SH-SY5Y (cell line): ENCODE results near the gene PVALEF.
A peak's percentile ranks its signal among the peaks of the same experiment; 100 is the strongest.

Experiments used
- GATA2 ChIP-seq: IDR thresholded peaks from 2 replicates; pipeline ENCODE4 v1.6.1; 2011; ENCODE audit warnings: mild to moderate bottlenecking, low read depth, low read length
- GATA3 ChIP-seq: IDR thresholded peaks from 2 replicates; pipeline ENCODE4 v1.6.1; 2011; ENCODE audit warnings: low read depth, mild to moderate bottlenecking, low read length, moderate library complexity

Gene PVALEF

GRCh38 chr17:81195941-81196495, 30.7 kb downstream of the PVALEF start:
- TF ChIP-seq GATA2 (no peak), GATA3 (no peak)

- no peak for TF ChIP-seq GATA3
- no peak for TF ChIP-seq GATA2
These were observed 31.4 kb downstream of the PVALEF start for GRCh38 chr17:81196505-81197408.

GRCh38 chr17:81197409-81197795, 32.1 kb downstream of the PVALEF start:
- TF ChIP-seq GATA3 = no peak
- TF ChIP-seq GATA2 = no peak

- no peak for TF ChIP-seq GATA3
- TF ChIP-seq GATA2 = no peak
These were observed 32.7 kb downstream of the PVALEF start for GRCh38 chr17:81197831-81198490.

GRCh38 chr17:81198826-81199481, 33.6 kb downstream of the PVALEF start:
- TF ChIP-seq GATA3 (no peak), GATA2 (no peak)

- TF ChIP-seq GATA2 (no peak), GATA3 (no peak)
These were observed 34.1 kb downstream of the PVALEF start for GRCh38 chr17:81199482-81199830.

GRCh38 chr17:81200201-81200600, 34.9 kb downstream of the PVALEF start:
- TF ChIP-seq GATA2 = no peak
- TF ChIP-seq GATA3 = no peak

- TF ChIP-seq GATA3 (no peak), GATA2 (peak; percentile 35; the same call in 1 of the 2 replicates)
These were observed 35.6 kb downstream of the PVALEF start for GRCh38 chr17:81200695-81201580.

GRCh38 chr17:81202318-81202717, 37.0 kb downstream of the PVALEF start:
- no peak for TF ChIP-seq GATA3
- TF ChIP-seq GATA2 = no peak

GRCh38 chr17:81203136-81203535, 37.8 kb downstream of the PVALEF start:
- no peak for TF ChIP-seq GATA2
- TF ChIP-seq GATA3 = no peak

- TF ChIP-seq GATA3 = no peak
- no peak for TF ChIP-seq GATA2
These were observed 39.3 kb downstream of the PVALEF start for GRCh38 chr17:81204578-81204977.

- TF ChIP-seq GATA3 = no peak
These were observed 40.9 kb downstream of the PVALEF start for GRCh38 chr17:81206166-81206565.

GRCh38 chr17:81206657-81207056, 41.4 kb downstream of the PVALEF start:
- no peak for TF ChIP-seq GATA2
- no peak for TF ChIP-seq GATA3
